ENCODE data around the gene NRXN3.

NRXN3 gene

DNA sequence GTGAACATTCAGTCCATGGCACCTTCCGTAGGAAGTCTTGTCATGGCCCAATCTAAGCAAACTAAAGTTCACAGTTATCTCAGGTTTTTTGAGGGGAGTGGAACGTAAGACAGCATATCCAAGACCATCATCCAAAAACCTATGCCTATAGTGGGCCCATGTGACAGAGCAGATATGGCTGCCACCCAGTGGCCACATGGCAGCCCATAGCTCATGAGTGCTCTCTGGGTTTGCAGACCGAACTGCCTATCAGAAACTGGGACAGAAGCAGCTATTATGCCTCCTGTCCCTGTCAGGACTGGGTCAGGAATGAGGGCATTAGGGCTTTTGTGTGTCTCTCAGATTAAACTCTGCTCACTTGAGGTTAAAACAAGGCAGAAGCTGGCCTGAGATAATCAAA lies 503.7 kb downstream of the NRXN3 start:
- H3K27ac ChIP-seq (ENCODE audit: low read depth, low read length) = no peak overlapping the region
- H3K4me1 ChIP-seq (ENCODE audit: control insufficient read depth, insufficient read depth, low read length) = no peaks in the 10 kb centered on the region
- no peaks in the 10 kb centered on the region for H3K36me3 ChIP-seq (ENCODE audit: control insufficient read depth, insufficient read depth, low read length)
- no peak overlapping the region for H3K9ac ChIP-seq (ENCODE audit: low read length)
- H3K4me3 ChIP-seq (ENCODE audit: low read length) = no peak overlapping the region
- no peaks in the 10 kb centered on the region for H3K27me3 ChIP-seq (ENCODE audit: control insufficient read depth, insufficient read depth, low read length)

DNA sequence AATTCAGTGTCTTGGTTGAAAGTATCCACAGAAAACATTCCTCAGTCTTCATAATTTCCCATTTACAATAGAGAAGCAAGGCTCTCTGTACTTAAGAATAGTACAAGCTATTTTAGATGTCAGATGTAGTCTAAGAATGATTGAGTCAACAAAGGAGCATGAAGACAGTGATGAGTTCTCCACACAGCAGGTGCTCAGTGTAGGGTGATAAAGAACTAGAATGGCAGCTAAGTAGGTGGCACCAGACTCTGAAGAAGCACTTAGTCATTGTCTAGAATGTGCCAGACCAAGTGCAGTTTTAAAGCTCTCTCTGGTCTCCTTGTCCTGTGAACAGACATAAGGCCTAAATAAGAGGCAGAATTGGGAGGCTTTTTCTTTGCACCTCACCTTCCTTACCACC lies 504.6 kb downstream of the NRXN3 start:
- H3K9ac ChIP-seq (ENCODE audit: low read length) = no peak overlapping the region

DNA sequence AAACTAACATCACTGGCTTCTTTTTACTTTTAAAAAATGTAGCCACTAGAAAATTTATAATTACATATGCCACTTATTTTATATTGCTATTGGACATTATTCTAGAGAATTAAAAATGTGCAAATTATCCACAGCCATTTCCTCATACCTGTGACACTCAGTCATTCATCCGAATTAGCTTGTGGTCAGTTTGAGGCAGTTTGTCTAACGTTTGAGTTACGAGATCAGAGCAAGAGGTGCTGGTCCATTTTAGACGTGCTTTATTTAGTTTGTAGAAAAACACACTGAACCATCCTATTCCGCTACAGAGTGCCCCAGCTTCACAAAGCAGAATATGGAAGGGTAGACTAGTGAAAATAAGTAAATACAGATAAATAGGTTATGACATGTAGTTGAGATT lies 513.0 kb downstream of the NRXN3 start:
- Histone ChIP-seq H3K27ac (ENCODE audit: low read depth, low read length) (no peak overlapping the region), H3K27me3 (ENCODE audit: control insufficient read depth, insufficient read depth, low read length) (no peaks in the 10 kb centered on the region), H3K36me3 (ENCODE audit: control insufficient read depth, insufficient read depth, low read length) (no peaks in the 10 kb centered on the region), H3K4me1 (ENCODE audit: control insufficient read depth, insufficient read depth, low read length) (no peaks in the 10 kb centered on the region), H3K9ac (ENCODE audit: low read length) (no peak overlapping the region), H3K4me3 (ENCODE audit: low read length) (no peak overlapping the region)

More for the DNA sequence above, 504.6 kb downstream of the NRXN3 start:
- no peaks in the 10 kb centered on the region for H3K4me1 ChIP-seq (ENCODE audit: control insufficient read depth, insufficient read depth, low read length)
- H3K4me3 ChIP-seq (ENCODE audit: low read length) = no peak overlapping the region
- H3K27ac ChIP-seq (ENCODE audit: low read depth, low read length) = no peak overlapping the region
- H3K36me3 ChIP-seq (ENCODE audit: control insufficient read depth, insufficient read depth, low read length) = no peaks in the 10 kb centered on the region
- no peaks in the 10 kb centered on the region for H3K27me3 ChIP-seq (ENCODE audit: control insufficient read depth, insufficient read depth, low read length)

DNA sequence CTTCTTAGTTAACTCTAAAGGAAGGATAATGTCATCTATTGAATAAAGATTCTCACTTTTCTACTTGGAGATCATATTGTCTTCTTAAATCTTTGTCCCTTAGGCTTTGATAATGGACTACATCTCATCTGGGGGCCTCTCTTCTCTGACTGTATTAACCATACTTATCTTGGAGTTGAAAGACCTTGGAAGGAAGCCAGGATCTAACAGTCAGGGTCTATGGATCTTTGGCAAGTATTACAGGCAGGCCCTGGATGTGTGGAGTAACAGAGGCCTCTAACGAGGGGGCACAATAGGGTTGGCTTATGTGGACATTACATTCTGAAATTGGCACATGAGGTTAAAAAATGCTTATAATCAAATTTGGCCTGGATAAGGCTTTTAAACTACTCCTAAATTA lies 513.8 kb downstream of the NRXN3 start:
- no peak overlapping the region for H3K4me3 ChIP-seq (ENCODE audit: low read length)

DNA sequence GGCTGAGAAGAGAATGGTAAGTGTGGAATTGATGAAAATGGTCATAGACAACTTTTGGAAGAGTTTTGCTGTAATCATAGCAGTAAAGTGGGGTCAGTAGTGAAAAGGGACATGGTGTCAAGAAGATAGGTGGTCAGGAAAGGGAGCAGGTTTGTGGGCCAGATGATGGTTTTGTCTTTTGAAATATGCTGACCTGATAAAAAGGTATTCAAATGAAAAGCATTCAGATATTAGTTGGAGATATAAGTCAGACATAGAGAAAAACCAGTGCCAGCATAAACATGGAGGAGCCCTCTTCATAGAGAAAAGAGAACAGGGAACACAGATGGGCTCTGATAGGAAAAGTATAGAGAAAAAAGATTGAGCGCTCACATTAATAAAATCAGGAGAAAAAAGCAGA lies 518.3 kb downstream of the NRXN3 start:
- Histone ChIP-seq H3K4me3 (ENCODE audit: low read length) (no peak overlapping the region), H3K4me1 (ENCODE audit: control insufficient read depth, insufficient read depth, low read length) (no peaks in the 10 kb centered on the region), H3K27ac (ENCODE audit: low read depth, low read length) (no peak overlapping the region), H3K27me3 (ENCODE audit: control insufficient read depth, insufficient read depth, low read length) (no peaks in the 10 kb centered on the region), H3K36me3 (ENCODE audit: control insufficient read depth, insufficient read depth, low read length) (no peaks in the 10 kb centered on the region), H3K9ac (ENCODE audit: low read length) (no peak overlapping the region)

More for the DNA sequence above, 513.8 kb downstream of the NRXN3 start:
- Histone ChIP-seq H3K27ac (ENCODE audit: low read depth, low read length) (no peak overlapping the region), H3K36me3 (ENCODE audit: control insufficient read depth, insufficient read depth, low read length) (no peaks in the 10 kb centered on the region), H3K4me1 (ENCODE audit: control insufficient read depth, insufficient read depth, low read length) (no peaks in the 10 kb centered on the region), H3K27me3 (ENCODE audit: control insufficient read depth, insufficient read depth, low read length) (no peaks in the 10 kb centered on the region), H3K9ac (ENCODE audit: low read length) (no peak overlapping the region)

DNA sequence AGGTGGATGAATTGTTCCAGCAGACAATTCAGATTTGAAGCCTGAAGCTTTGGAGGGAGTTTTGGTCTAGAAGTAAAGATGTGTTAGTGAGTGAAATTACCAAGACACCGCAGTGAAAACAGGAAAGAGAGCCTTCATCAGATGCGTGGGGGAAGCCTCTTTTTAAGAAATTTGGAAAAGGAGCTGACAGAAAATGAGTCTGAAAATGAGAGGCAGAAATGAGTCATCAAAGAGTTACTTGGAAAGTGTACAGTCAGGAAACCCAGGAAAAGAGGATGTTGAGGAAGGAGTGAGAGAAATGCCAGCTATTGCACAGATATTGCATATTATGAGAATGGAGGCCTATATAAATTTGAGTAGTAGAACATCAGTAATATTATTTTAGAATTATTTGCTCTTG lies 520.7 kb downstream of the NRXN3 start:
- Histone ChIP-seq H3K36me3 (ENCODE audit: control insufficient read depth, insufficient read depth, low read length) (no peaks in the 10 kb centered on the region), H3K27ac (ENCODE audit: low read depth, low read length) (no peak overlapping the region), H3K9ac (ENCODE audit: low read length) (no peak overlapping the region), H3K4me1 (ENCODE audit: control insufficient read depth, insufficient read depth, low read length) (no peaks in the 10 kb centered on the region), H3K27me3 (ENCODE audit: control insufficient read depth, insufficient read depth, low read length) (no peaks in the 10 kb centered on the region), H3K4me3 (ENCODE audit: low read length) (no peak overlapping the region)

DNA sequence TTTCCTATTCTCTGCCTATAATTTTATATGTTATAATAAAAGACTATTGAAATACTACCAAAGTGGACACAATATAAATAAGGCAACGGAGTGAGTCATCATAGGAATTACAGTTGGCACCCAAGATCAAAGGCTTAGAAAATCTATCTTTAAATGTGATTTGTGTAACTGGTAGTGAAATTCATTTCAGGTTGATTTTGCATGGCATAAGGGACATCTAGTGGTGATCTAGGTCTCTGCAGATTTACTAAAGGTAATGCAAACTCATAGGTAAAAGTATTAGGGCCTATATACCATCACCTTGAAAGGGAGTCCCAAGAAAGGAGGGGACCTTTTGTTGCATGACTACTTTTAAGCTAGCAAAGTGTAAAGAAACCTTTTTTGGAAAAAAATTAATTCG lies 527.2 kb downstream of the NRXN3 start:
- Histone ChIP-seq H3K9ac (ENCODE audit: low read length) (no peak overlapping the region), H3K36me3 (ENCODE audit: control insufficient read depth, insufficient read depth, low read length) (no peaks in the 10 kb centered on the region), H3K27ac (ENCODE audit: low read depth, low read length) (no peak overlapping the region), H3K4me1 (ENCODE audit: control insufficient read depth, insufficient read depth, low read length) (no peaks in the 10 kb centered on the region), H3K4me3 (ENCODE audit: low read length) (no peak overlapping the region), H3K27me3 (ENCODE audit: control insufficient read depth, insufficient read depth, low read length) (no peaks in the 10 kb centered on the region)

DNA sequence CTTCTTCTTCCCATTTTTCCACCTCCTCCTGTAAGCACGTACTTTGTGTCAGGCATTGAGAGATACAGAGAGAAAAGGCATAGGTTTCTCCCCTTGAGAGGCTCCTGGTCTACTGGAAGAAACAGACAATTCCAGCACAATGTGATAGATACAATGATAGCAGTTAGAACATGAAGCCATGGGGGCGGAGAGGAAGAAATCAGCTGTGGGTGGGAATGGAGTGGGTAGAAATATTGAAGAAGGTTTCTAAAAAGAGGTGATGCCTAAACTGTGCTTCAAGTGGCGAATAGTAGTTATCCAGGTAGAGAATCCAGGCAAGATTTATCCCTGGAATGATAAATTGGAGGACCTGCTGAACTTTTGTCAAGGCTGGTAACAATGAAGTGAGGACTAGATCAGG lies 528.8 kb downstream of the NRXN3 start:
- H3K4me3 ChIP-seq (ENCODE audit: low read length) = no peak overlapping the region
- no peaks in the 10 kb centered on the region for H3K36me3 ChIP-seq (ENCODE audit: control insufficient read depth, insufficient read depth, low read length)
- H3K27me3 ChIP-seq (ENCODE audit: control insufficient read depth, insufficient read depth, low read length) = no peaks in the 10 kb centered on the region
- no peak overlapping the region for H3K27ac ChIP-seq (ENCODE audit: low read depth, low read length)
- no peak overlapping the region for H3K9ac ChIP-seq (ENCODE audit: low read length)
- H3K4me1 ChIP-seq (ENCODE audit: control insufficient read depth, insufficient read depth, low read length) = no peaks in the 10 kb centered on the region

DNA sequence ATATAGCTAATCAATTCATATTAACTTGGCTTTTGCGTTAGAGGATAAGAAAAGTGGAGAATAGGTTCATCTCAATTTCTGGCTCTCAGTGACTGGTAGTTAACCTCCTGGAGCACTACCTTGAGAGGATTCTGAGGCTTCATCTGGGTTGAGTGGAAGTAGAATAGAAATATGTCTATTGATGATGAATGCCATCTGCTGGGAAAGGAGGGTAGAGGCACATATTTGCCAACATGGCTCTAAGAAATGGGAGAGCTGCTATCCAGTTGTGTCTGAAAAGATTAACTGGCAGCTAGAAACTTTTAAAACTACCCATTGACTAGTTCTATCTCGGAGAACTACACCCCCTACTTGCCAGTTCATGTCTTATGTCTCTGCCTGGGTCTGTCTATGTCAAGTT lies 530.1 kb downstream of the NRXN3 start:
- Histone ChIP-seq H3K36me3 (ENCODE audit: control insufficient read depth, insufficient read depth, low read length) (no peaks in the 10 kb centered on the region), H3K27me3 (ENCODE audit: control insufficient read depth, insufficient read depth, low read length) (no peaks in the 10 kb centered on the region), H3K4me1 (ENCODE audit: control insufficient read depth, insufficient read depth, low read length) (no peaks in the 10 kb centered on the region), H3K27ac (ENCODE audit: low read depth, low read length) (no peak overlapping the region), H3K9ac (ENCODE audit: low read length) (no peak overlapping the region), H3K4me3 (ENCODE audit: low read length) (no peak overlapping the region)

DNA sequence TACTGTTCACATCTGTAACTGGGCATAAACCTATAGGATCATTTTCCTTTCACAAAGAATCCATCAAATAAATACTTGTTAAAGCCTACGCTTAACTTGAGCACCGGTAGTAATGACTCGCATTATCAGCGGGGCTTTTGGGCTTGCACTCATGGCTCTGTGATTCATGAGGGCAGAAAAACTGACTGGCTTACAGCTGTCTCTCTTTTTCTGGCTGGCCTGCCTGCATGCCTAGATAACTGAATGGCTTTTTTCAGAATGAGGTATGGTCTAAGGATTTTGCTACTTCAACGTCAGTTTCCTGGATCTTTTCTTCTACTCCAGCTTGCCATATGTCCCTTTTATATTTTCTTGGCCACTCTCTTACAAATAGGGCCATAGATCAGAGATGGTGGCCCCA lies 531.1 kb downstream of the NRXN3 start:
- Histone ChIP-seq H3K27ac (ENCODE audit: low read depth, low read length) (no peak overlapping the region), H3K4me3 (ENCODE audit: low read length) (no peak overlapping the region), H3K9ac (ENCODE audit: low read length) (no peak overlapping the region), H3K4me1 (ENCODE audit: control insufficient read depth, insufficient read depth, low read length) (no peaks in the 10 kb centered on the region), H3K36me3 (ENCODE audit: control insufficient read depth, insufficient read depth, low read length) (no peaks in the 10 kb centered on the region), H3K27me3 (ENCODE audit: control insufficient read depth, insufficient read depth, low read length) (no peaks in the 10 kb centered on the region)

DNA sequence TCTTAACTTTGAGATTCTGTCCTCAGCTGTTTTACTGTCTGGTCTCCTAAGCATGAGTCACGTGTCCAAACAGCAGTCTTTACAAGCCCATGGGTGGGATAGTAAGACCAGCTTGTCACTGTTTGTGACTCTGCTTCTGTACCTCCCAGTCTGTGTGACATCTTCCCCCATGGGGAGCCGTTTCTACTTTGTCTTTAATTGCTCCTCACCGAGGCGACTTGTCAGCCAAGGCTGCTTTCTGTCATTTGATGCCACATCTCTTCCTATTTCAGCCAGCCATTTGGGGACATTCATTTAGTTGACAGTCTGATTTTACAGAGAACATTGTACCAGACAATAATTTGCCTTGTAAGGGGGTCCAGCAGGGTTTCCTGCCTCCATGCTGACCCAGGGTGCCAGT lies 534.8 kb downstream of the NRXN3 start:
- no peaks in the 10 kb centered on the region for H3K4me1 ChIP-seq (ENCODE audit: control insufficient read depth, insufficient read depth, low read length)
- H3K36me3 ChIP-seq (ENCODE audit: control insufficient read depth, insufficient read depth, low read length) = no peaks in the 10 kb centered on the region
- no peak overlapping the region for H3K9ac ChIP-seq (ENCODE audit: low read length)
- H3K27ac ChIP-seq (ENCODE audit: low read depth, low read length) = no peak overlapping the region
- no peak overlapping the region for H3K4me3 ChIP-seq (ENCODE audit: low read length)
- no peaks in the 10 kb centered on the region for H3K27me3 ChIP-seq (ENCODE audit: control insufficient read depth, insufficient read depth, low read length)

DNA sequence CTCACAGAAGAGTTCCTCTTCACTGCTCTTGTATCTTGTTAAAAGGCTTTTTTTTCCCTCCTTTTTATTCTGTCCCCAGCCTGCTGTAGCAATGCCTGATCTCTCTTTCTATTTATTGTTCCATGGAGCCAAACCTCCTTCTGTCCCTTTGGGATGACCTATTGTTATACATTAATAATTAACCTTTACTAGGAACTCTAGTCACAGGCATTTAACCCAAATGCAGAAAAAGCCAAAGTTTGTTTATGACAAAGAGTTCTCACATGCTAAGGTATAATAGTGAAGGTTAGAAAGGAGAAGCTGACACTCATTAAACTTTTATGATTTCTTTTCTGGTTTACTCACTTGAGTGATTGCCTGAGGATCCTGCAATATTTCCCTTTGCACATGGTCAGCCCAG lies 535.8 kb downstream of the NRXN3 start:
- no peaks in the 10 kb centered on the region for H3K27me3 ChIP-seq (ENCODE audit: control insufficient read depth, insufficient read depth, low read length)
- H3K36me3 ChIP-seq (ENCODE audit: control insufficient read depth, insufficient read depth, low read length) = no peaks in the 10 kb centered on the region
- no peak overlapping the region for H3K4me3 ChIP-seq (ENCODE audit: low read length)
- no peak overlapping the region for H3K27ac ChIP-seq (ENCODE audit: low read depth, low read length)
- no peak overlapping the region for H3K9ac ChIP-seq (ENCODE audit: low read length)
- no peaks in the 10 kb centered on the region for H3K4me1 ChIP-seq (ENCODE audit: control insufficient read depth, insufficient read depth, low read length)

DNA sequence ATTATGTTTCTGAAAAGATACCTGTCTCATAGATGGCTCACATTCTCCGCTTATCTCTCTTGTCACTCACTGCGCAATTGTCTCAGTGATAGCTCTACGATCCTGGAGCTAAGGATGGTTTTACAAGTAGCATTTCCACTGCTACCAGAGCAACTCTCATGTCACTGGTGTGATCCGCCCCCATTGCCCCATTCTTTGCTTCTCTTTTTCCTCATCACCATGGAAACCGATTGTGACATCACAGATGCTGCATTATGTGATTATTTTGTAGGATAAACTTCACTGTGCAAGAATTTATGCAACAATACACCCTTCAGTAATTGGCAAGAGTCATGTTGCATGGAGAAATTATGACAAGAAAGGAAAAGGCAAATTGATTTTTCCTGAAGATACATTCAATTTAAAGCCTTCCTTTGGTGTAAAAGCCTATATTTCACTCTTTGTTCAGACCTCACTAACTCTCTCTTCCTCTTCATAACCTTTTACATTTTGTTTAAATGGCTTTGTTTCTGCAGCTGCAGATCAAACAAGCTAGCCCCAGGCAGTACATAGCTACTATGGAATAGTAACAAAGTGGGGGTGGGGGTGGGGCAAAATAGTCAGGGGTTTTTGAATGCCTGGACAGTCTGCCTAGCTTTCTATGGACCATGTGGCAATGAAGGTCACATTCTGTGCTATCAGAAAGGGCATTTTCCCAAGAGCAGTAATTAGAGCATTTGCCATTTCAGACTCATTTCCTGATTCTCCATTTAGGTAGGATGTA lies 539.8 kb downstream of the NRXN3 start:
- no peak overlapping the region for H3K27ac ChIP-seq (ENCODE audit: low read depth, low read length)
- H3K36me3 ChIP-seq (ENCODE audit: control insufficient read depth, insufficient read depth, low read length) = no peaks in the 10 kb centered on the region
- no peaks in the 10 kb centered on the region for H3K4me1 ChIP-seq (ENCODE audit: control insufficient read depth, insufficient read depth, low read length)
- no peak overlapping the region for H3K4me3 ChIP-seq (ENCODE audit: low read length)
- H3K27me3 ChIP-seq (ENCODE audit: control insufficient read depth, insufficient read depth, low read length) = no peaks in the 10 kb centered on the region
- H3K9ac ChIP-seq (ENCODE audit: low read length) = no peak overlapping the region
